ENCODE measurements around the gene TBCE.

DNA sequence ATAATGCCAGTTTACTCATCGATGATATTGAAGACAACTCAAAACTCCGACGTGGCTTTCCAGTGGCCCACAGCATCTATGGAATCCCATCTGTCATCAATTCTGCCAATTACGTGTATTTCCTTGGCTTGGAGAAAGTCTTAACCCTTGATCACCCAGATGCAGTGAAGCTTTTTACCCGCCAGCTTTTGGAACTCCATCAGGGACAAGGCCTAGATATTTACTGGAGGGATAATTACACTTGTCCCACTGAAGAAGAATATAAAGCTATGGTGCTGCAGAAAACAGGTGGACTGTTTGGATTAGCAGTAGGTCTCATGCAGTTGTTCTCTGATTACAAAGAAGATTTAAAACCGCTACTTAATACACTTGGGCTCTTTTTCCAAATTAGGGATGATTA is 25.2 kb upstream of the TBCE start:
- TF ChIP-seq CTCF (conservative IDR thresholded peaks at IDR 0.05; ENCODE audit: low read depth, low read length) (no peak), EZH2phosphoT487 (IDR thresholded peaks at IDR 0.05; ENCODE audit: borderline replicate concordance, low read length) (no peak), EZH2 (IDR thresholded peaks at IDR 0.05; ENCODE audit: low read length, unreplicated experiment) (no peak)

Data from PC-3 (cell line).